ENCODE data around the gene PDE4B. TPM values are rescaled to one million over a fixed set of nuclear protein-coding genes. Genes with fewer than 3 reads are reported as not detected.
"Not testable (repeated sequence)": the region's sequence is repeated elsewhere in the genome, so short reads cannot be mapped to it uniquely, and the experiment has no call there.

The PDE4B gene
- total RNA-seq, 1 donor, result 51.0 TPM

GRCh38 chr1:66043186-66043585 is 250.5 kb downstream of the PDE4B start:
- DNase-seq (ENCODE audit: low read depth), result no peak
- H3K4me3 ChIP-seq (ENCODE audit: low read depth, low read length), result no peak overlapping the region
- no peak for TF ChIP-seq CTCF (IDR thresholded peaks at IDR 0.05; ENCODE audit: insufficient read depth, low read depth, low read length)

- TF ChIP-seq CTCF (IDR thresholded peaks at IDR 0.05; ENCODE audit: insufficient read depth, low read depth, low read length), result no peak
- H3K4me3 ChIP-seq (ENCODE audit: low read depth, low read length), result no peak overlapping the region
- no peak for DNase-seq (ENCODE audit: low read depth)
Observed at GRCh38 chr1:66044912-66045311, 252.2 kb downstream of the PDE4B start.

GRCh38 chr1:66046415-66046814 is 253.7 kb downstream of the PDE4B start:
- no peak for TF ChIP-seq CTCF (IDR thresholded peaks at IDR 0.05; ENCODE audit: insufficient read depth, low read depth, low read length)
- DNase-seq (ENCODE audit: low read depth), result no peak
- no peak overlapping the region for H3K4me3 ChIP-seq (ENCODE audit: low read depth, low read length)

- no peak overlapping the region for H3K4me3 ChIP-seq (ENCODE audit: low read depth, low read length)
- DNase-seq (ENCODE audit: low read depth), result no peak
- TF ChIP-seq CTCF (IDR thresholded peaks at IDR 0.05; ENCODE audit: insufficient read depth, low read depth, low read length), result no peak
Observed at GRCh38 chr1:66048011-66048410, 255.3 kb downstream of the PDE4B start.

GRCh38 chr1:66050123-66050522 is 257.4 kb downstream of the PDE4B start:
- no peak for TF ChIP-seq CTCF (IDR thresholded peaks at IDR 0.05; ENCODE audit: insufficient read depth, low read depth, low read length)
- DNase-seq (ENCODE audit: low read depth), result no peak
- H3K4me3 ChIP-seq (ENCODE audit: low read depth, low read length), result no peak overlapping the region

- no peak for DNase-seq (ENCODE audit: low read depth)
- H3K4me3 ChIP-seq (ENCODE audit: low read depth, low read length), result no peak overlapping the region
- TF ChIP-seq CTCF (IDR thresholded peaks at IDR 0.05; ENCODE audit: insufficient read depth, low read depth, low read length), result no peak
Observed at GRCh38 chr1:66050633-66051032, 257.9 kb downstream of the PDE4B start.

GRCh38 chr1:66055092-66055491 is 262.4 kb downstream of the PDE4B start:
- no peak for TF ChIP-seq CTCF (IDR thresholded peaks at IDR 0.05; ENCODE audit: insufficient read depth, low read depth, low read length)
- no peak overlapping the region for H3K4me3 ChIP-seq (ENCODE audit: low read depth, low read length)
- no peak for DNase-seq (ENCODE audit: low read depth)

- DNase-seq (ENCODE audit: low read depth); H3K4me3 ChIP-seq (ENCODE audit: low read depth, low read length): not testable (repeated sequence)
Observed at GRCh38 chr1:66057448-66057847, 264.8 kb downstream of the PDE4B start.

Data from fibroblast of villous mesenchyme (primary cell).